ENCODE data around the gene SLC9A3. TPM values are rescaled to one million over a fixed set of nuclear protein-coding genes. Genes with fewer than 3 reads are reported as not detected.
"Not testable (repeated sequence)": the region's sequence is repeated elsewhere in the genome, so short reads cannot be mapped to it uniquely, and the experiment has no call there.

The SLC9A3 gene
- total RNA-seq, 1 donor from 2014 or later, result 5.4 TPM

- DNase-seq (ENCODE audit: low read depth), result no peak
These were observed 46.4 kb downstream of the SLC9A3 start for GRCh38 chr5:477871-478270.

GRCh38 chr5:477247-477646, 47.0 kb downstream of the SLC9A3 start:
- DNase-seq (ENCODE audit: low read depth), result no peak

GRCh38 chr5:476814-477175, 47.5 kb downstream of the SLC9A3 start:
- no peak for DNase-seq (ENCODE audit: low read depth)

GRCh38 chr5:476102-476813, 48.0 kb downstream of the SLC9A3 start:
- no peak for DNase-seq (ENCODE audit: low read depth)

- no peak for DNase-seq (ENCODE audit: low read depth)
These were observed 48.5 kb downstream of the SLC9A3 start for GRCh38 chr5:475704-476101.

GRCh38 chr5:474840-475661, 49.2 kb downstream of the SLC9A3 start:
- no peak for DNase-seq (ENCODE audit: low read depth)

- not testable (repeated sequence) for DNase-seq (ENCODE audit: low read depth)
These were observed 49.9 kb downstream of the SLC9A3 start for GRCh38 chr5:474232-474839.

- DNase-seq (ENCODE audit: low read depth), result peak; percentile 50
These were observed 50.6 kb downstream of the SLC9A3 start for GRCh38 chr5:473551-474192.

- peak; percentile 87 for DNase-seq (ENCODE audit: low read depth)
These were observed 51.3 kb downstream of the SLC9A3 start for GRCh38 chr5:472656-473550.

GRCh38 chr5:472076-472655, 52.1 kb downstream of the SLC9A3 start:
- DNase-seq (ENCODE audit: low read depth), result no peak

GRCh38 chr5:471750-472058, 52.5 kb downstream of the SLC9A3 start:
- DNase-seq (ENCODE audit: low read depth), result no peak

GRCh38 chr5:470961-471749, 53.1 kb downstream of the SLC9A3 start:
- DNase-seq (ENCODE audit: low read depth), result no peak

GRCh38 chr5:469752-470483, 54.3 kb downstream of the SLC9A3 start:
- DNase-seq (ENCODE audit: low read depth), result no peak

GRCh38 chr5:468401-468800, 55.8 kb downstream of the SLC9A3 start:
- DNase-seq (ENCODE audit: low read depth), result no peak

- no peak for DNase-seq (ENCODE audit: low read depth)
These were observed 57.5 kb downstream of the SLC9A3 start for GRCh38 chr5:466661-467310.

- DNase-seq (ENCODE audit: low read depth), result no peak
These were observed 58.5 kb downstream of the SLC9A3 start for GRCh38 chr5:465591-466403.

GRCh38 chr5:464843-465590, 59.2 kb downstream of the SLC9A3 start:
- no peak for DNase-seq (ENCODE audit: low read depth)

All from myocyte (in vitro differentiated cells).